ENCODE results near the gene TOR1A. TPM values are rescaled to one million over a fixed set of nuclear protein-coding genes. Genes with fewer than 3 reads are reported as not detected.

TOR1A gene
- polyA plus RNA-seq, 1 donor, result 21.6 TPM

GRCh38 chr9:129851821-129852220 lies 27.9 kb upstream of the TOR1A start:
- DNase-seq, result no peak

- DNase-seq, result no peak
Measured at GRCh38 chr9:129850821-129851550, 27.1 kb upstream of the TOR1A start.

GRCh38 chr9:129849901-129850300 lies 26.0 kb upstream of the TOR1A start:
- DNase-seq, result no peak

- no peak for DNase-seq
Measured at GRCh38 chr9:129848712-129849441, 24.9 kb upstream of the TOR1A start.

GRCh38 chr9:129845373-129845772 lies 21.4 kb upstream of the TOR1A start:
- DNase-seq, result no peak

- no peak for DNase-seq
Measured at GRCh38 chr9:129841071-129841470, 17.1 kb upstream of the TOR1A start.

- no peak for DNase-seq
Measured at GRCh38 chr9:129840034-129840433, 16.1 kb upstream of the TOR1A start.

GRCh38 chr9:129839324-129840023 lies 15.5 kb upstream of the TOR1A start:
- DNase-seq, result no peak

GRCh38 chr9:129838707-129839259 lies 14.8 kb upstream of the TOR1A start:
- DNase-seq, result no peak

- no peak for DNase-seq
Measured at GRCh38 chr9:129836311-129837007, 12.5 kb upstream of the TOR1A start.

GRCh38 chr9:129835860-129836223 lies 11.9 kb upstream of the TOR1A start:
- DNase-seq, result no peak

GRCh38 chr9:129835128-129835859 lies 11.4 kb upstream of the TOR1A start, which contains the start of the genes C9orf78 and USP20:
TSS of gene C9orf78 (minus strand) at chr9:129835275. CDS start at chr9:129835221, 54 bp downstream.
TSS of gene USP20 (plus strand) at chr9:129835458. CDS start at chr9:129852556, 17,098 bp downstream.
- peak; percentile 98 for DNase-seq

GRCh38 chr9:129834489-129835127 lies 10.7 kb upstream of the TOR1A start:
- DNase-seq, result no peak

- no peak for DNase-seq
Measured at GRCh38 chr9:129832982-129833381, 9.0 kb upstream of the TOR1A start.

- DNase-seq, result no peak
Measured at GRCh38 chr9:129828969-129829368, 5.0 kb upstream of the TOR1A start.

GRCh38 chr9:129828051-129828450 lies 4.1 kb upstream of the TOR1A start:
- no peak for DNase-seq

GRCh38 chr9:129826759-129827158 lies 2.8 kb upstream of the TOR1A start:
- no peak for DNase-seq

- no peak for DNase-seq
Measured at GRCh38 chr9:129826344-129826743, 2.4 kb upstream of the TOR1A start.

GRCh38 chr9:129823542-129823934 lies 398 bp downstream of the TOR1A start:
- DNase-seq, result no peak

- no peak for DNase-seq
Measured at GRCh38 chr9:129822898-129823541, 916 bp downstream of the TOR1A start.
